IMR-90 (cell line): ENCODE measurements around the gene SMYD2. TPM values are rescaled to one million over a fixed set of nuclear protein-coding genes. Genes with fewer than 3 reads are reported as not detected.

ENCODE experiments used
- ATAC-seq: fragments of 200-7000 bp; cut with Tn5 transposase; 2 replicates; pipeline ENCODE4 v1.9.1; 2020; ENCODE audit warnings: low read depth, mild to moderate bottlenecking, moderate library complexity
- BruUV-seq: library from RNA; stranded (reverse); fragments of 400-500 nt; replicated peaks from 2 replicates; lab custom pipeline; 2021; lab: Mats Ljungman, UMichigan
- CTCF ChIA-PET: fragments of 300-600 bp; formaldehyde crosslinking; extraction: SDS; loops from one replicate; lab custom pipeline; 2021; ENCODE audit warnings: antibody characterized with exemption; lab: Yijun Ruan, JAX
- POLR2A ChIA-PET: fragments of 300-600 bp; sonication (Branson Sonifier 250); formaldehyde crosslinking; loops from one replicate; lab custom pipeline; 2022; ENCODE audit warnings: antibody characterized with exemption; ENCODE audit not compliant: unreplicated experiment; lab: Charles Lee
- DNase-seq: peaks from one replicate; pipeline ENCODE4 v3.0.0; 2013
- H2AFZ ChIP-seq: replicated peaks from 2 replicates; pipeline ENCODE3; 2013; ENCODE audit warnings: low read length, mild to moderate bottlenecking; ENCODE audit not compliant: poor library complexity
- H2AK5ac ChIP-seq: 2 replicates; pipeline ENCODE4 v1.6.1; 2013; ENCODE audit warnings: low read depth, low read length, inconsistent platforms
- H2AK9ac ChIP-seq: replicated peaks from 2 replicates; pipeline ENCODE3; 2013; ENCODE audit warnings: mild to moderate bottlenecking, low read depth, low read length, moderate library complexity; ENCODE audit not compliant: poor library complexity
- H2BK120ac ChIP-seq: 2 replicates; pipeline ENCODE4 v1.6.1; 2013; ENCODE audit warnings: low read depth, low read length, inconsistent platforms
- H2BK15ac ChIP-seq: 3 replicates; pipeline ENCODE4 v1.6.1; 2013; ENCODE audit warnings: low read depth, low read length, inconsistent platforms
- H2BK20ac ChIP-seq: 2 replicates; pipeline ENCODE4 v1.6.1; 2013; ENCODE audit warnings: low read depth, mild to moderate bottlenecking, inconsistent platforms, low read length, moderate library complexity
- H2BK5ac ChIP-seq: 2 replicates; pipeline ENCODE4 v1.6.1; 2013; ENCODE audit warnings: mild to moderate bottlenecking, low read depth, low read length, inconsistent platforms; ENCODE audit not compliant: poor library complexity, severe bottlenecking
- H3K14ac ChIP-seq: replicated peaks from 2 replicates; pipeline ENCODE4 v1.6.1; 2013; ENCODE audit warnings: low read depth, low read length, inconsistent platforms
- H3K18ac ChIP-seq: 2 replicates; pipeline ENCODE4 v1.6.1; 2013; ENCODE audit warnings: low read depth, low read length, control low read depth
- H3K23ac ChIP-seq: 2 replicates; pipeline ENCODE4 v1.6.1; 2013; ENCODE audit warnings: low read depth, low read length, inconsistent platforms
- H3K27ac ChIP-seq: 2 replicates; pipeline ENCODE4 v1.5.1; 2013; ENCODE audit warnings: mild to moderate bottlenecking, control low read depth, low read length; ENCODE audit not compliant: insufficient read depth
- H3K27me3 ChIP-seq: 2 replicates; pipeline ENCODE4 v1.6.1; 2013; ENCODE audit warnings: low read length; ENCODE audit not compliant: control insufficient read depth, insufficient read depth
- H3K36me3 ChIP-seq: 2 replicates; pipeline ENCODE4 v1.6.1; 2013; ENCODE audit warnings: low read length, mixed read lengths; ENCODE audit not compliant: control insufficient read depth, insufficient read depth
- H3K4ac ChIP-seq: 2 replicates; pipeline ENCODE4 v1.6.1; 2013; ENCODE audit warnings: low read depth, low read length, inconsistent platforms
- H3K4me1 ChIP-seq: 2 replicates; pipeline ENCODE4 v1.6.1; 2013; ENCODE audit warnings: low read length, mixed read lengths; ENCODE audit not compliant: control insufficient read depth, insufficient read depth
- H3K4me2 ChIP-seq: 2 replicates; pipeline ENCODE4 v1.6.1; 2013; ENCODE audit warnings: low read depth, mild to moderate bottlenecking, control low read depth, low read length, moderate library complexity
- H3K4me3 ChIP-seq: 2 replicates; pipeline ENCODE4 v1.5.1; 2013; ENCODE audit warnings: low read depth, mild to moderate bottlenecking, control low read depth, low read length, moderate library complexity; ENCODE audit not compliant: insufficient read depth
- H3K56ac ChIP-seq: 2 replicates; pipeline ENCODE4 v1.6.1; 2013; ENCODE audit warnings: low read length, inconsistent platforms; ENCODE audit not compliant: insufficient read depth; ENCODE audit errors: extremely low read depth
- H3K79me1 ChIP-seq, 2 experiments: 2 replicates each; pipeline ENCODE4 v1.6.1; 2013; ENCODE audit warnings: low read length in 2 of 2, inconsistent platforms in 1 of 2, low read depth in 1 of 2
- H3K9ac ChIP-seq: 2 replicates; pipeline ENCODE4 v1.6.1; 2013; ENCODE audit warnings: low read depth, low read length, control low read depth
- H3K9me1 ChIP-seq: 2 replicates; pipeline ENCODE4 v1.6.1; 2013; ENCODE audit warnings: low read length, inconsistent platforms; ENCODE audit not compliant: insufficient read depth
- H3K9me3 ChIP-seq: 2 replicates; pipeline ENCODE4 v1.6.1; 2013; ENCODE audit warnings: low read length; ENCODE audit not compliant: control insufficient read depth, insufficient read depth
- H4K20me1 ChIP-seq: 2 replicates; pipeline ENCODE4 v1.6.1; 2013; ENCODE audit warnings: low read length, inconsistent platforms; ENCODE audit not compliant: insufficient read depth
- H4K5ac ChIP-seq: 2 replicates; pipeline ENCODE4 v1.6.1; 2013; ENCODE audit warnings: mild to moderate bottlenecking, low read depth, low read length, control low read depth
- H4K8ac ChIP-seq, 2 experiments: 2 replicates each; pipeline ENCODE4 v1.6.1; 2013; ENCODE audit warnings: low read depth in 2 of 2, low read length in 2 of 2, control low read depth in 1 of 2, inconsistent platforms in 1 of 2
- H4K91ac ChIP-seq: 2 replicates; pipeline ENCODE4 v1.6.1; 2013; ENCODE audit warnings: low read depth, low read length, inconsistent platforms; ENCODE audit not compliant: insufficient read depth
- BHLHE40 ChIP-seq: fragments of 150-350 bp; IDR thresholded peaks from 2 replicates; pipeline ENCODE4 v1.6.1; 2016; ENCODE audit warnings: mild to moderate bottlenecking, low read depth, low read length
- CEBPB ChIP-seq: IDR thresholded peaks from 2 replicates; pipeline ENCODE4 v1.6.1; 2012; ENCODE audit warnings: low read depth, low read length, improper control_type of control experiment
- CHD1 ChIP-seq: IDR thresholded peaks from 2 replicates; pipeline ENCODE4 v1.6.1; 2012; ENCODE audit warnings: low read depth, low read length, improper control_type of control experiment
- FOS ChIP-seq: fragments of 150-350 bp; IDR thresholded peaks from 2 replicates; pipeline ENCODE4 v1.6.1; 2016; ENCODE audit warnings: low read depth, low read length
- MAFK ChIP-seq: IDR thresholded peaks from 2 replicates; pipeline ENCODE4 v1.6.1; 2012; ENCODE audit warnings: low read depth, low read length, improper control_type of control experiment
- MAZ ChIP-seq: IDR thresholded peaks from 2 replicates; pipeline ENCODE4 v1.6.1; 2012; ENCODE audit warnings: low read depth, mild to moderate bottlenecking, low read length, improper control_type of control experiment, moderate library complexity, borderline replicate concordance
- MXI1 ChIP-seq: IDR thresholded peaks from 2 replicates; pipeline ENCODE4 v1.6.1; 2012; ENCODE audit warnings: low read depth, mild to moderate bottlenecking, low read length, moderate library complexity, borderline replicate concordance
- NFE2L2 ChIP-seq: fragments of 150-350 bp; IDR thresholded peaks from 2 replicates; pipeline ENCODE4 v1.6.1; 2016; ENCODE audit warnings: low read depth, mild to moderate bottlenecking, low read length
- POLR2A ChIP-seq: IDR thresholded peaks from 2 replicates; pipeline ENCODE4 v1.6.1; 2012; ENCODE audit warnings: mild to moderate bottlenecking, low read depth, low read length
- RAD21 ChIP-seq: IDR thresholded peaks from 2 replicates; pipeline ENCODE4 v1.6.1; 2012; ENCODE audit warnings: low read length, improper control_type of control experiment
- RCOR1 ChIP-seq: IDR thresholded peaks from 2 replicates; pipeline ENCODE4 v1.6.1; 2012; ENCODE audit warnings: mild to moderate bottlenecking, low read length, improper control_type of control experiment; ENCODE audit not compliant: insufficient replicate concordance
- RFX5 ChIP-seq: IDR thresholded peaks from 2 replicates; pipeline ENCODE4 v1.8.0; 2012; ENCODE audit warnings: low read depth, mild to moderate bottlenecking, low read length, moderate library complexity
- SMC3 ChIP-seq: fragments of 150-350 bp; IDR thresholded peaks from 2 replicates; pipeline ENCODE4 v1.6.1; 2016; ENCODE audit warnings: low read depth, mild to moderate bottlenecking, antibody characterized with exemption, low read length, moderate library complexity
- WGBS, 2 experiments: methylation state at CpG; one replicate each; pipeline versions ENCODE4 v1.1.5 to v1.1.7; 2013; ENCODE audit warnings: missing lambda C conversion rate in 2 of 2; ENCODE audit not compliant: insufficient read length in 1 of 2; ENCODE audit errors: extremely low coverage in 2 of 2; 5-methylcytosine and 5-hydroxymethylcytosine counted together
- dilution Hi-C: fragments of 300-500 bp; cut with HindIII; formaldehyde crosslinking; loops from one replicate; pipeline ENCODE4 v1.14.3; 2018; ENCODE audit warnings: low sequenced_read_pairs; ENCODE audit not compliant: unreplicated experiment
- in situ Hi-C: fragments of 300-500 bp; cut with MboI; formaldehyde crosslinking; loops from 3 replicates; pipeline ENCODE4 v1.14.3; 2019; ENCODE audit warnings: low sequenced_read_pairs, inconsistent platforms, mixed read lengths
- intact Hi-C: fragments of 100-400 bp; cut with micrococcal nuclease; formaldehyde crosslinking; loops from 2 replicates; pipeline ENCODE4 v1.10.0; 2022
- polyA plus RNA-seq, 3 experiments: library from polyadenylated mRNA; depleted of rRNA; stranded (reverse); fragments of >200 nt; gene quantifications; 2 replicates each; pipeline ENCODE4 v1.2.3, GENCODE V29; 2012; ENCODE audit warnings: low replicate concordance in 1 of 3
- total RNA-seq: library from RNA; depleted of rRNA; stranded (reverse); fragments of >200 nt; gene quantifications from 2 replicates; pipeline ENCODE4 v1.2.3, GENCODE V29; 2012
- TF ChIP-seq, protein P1 (sequence below): fragments of 150-350 bp; IDR thresholded peaks from 2 replicates; pipeline ENCODE4 v1.6.1; 2016; ENCODE audit warnings: low read depth, mild to moderate bottlenecking, low read length, moderate library complexity, borderline replicate concordance
- TF ChIP-seq, protein P2 (sequence below): conservative IDR thresholded peaks from 2 replicates; pipeline ENCODE4 v1.5.1; 2012; ENCODE audit warnings: mild to moderate bottlenecking, low read depth, low read length, improper control_type of control experiment
- TF ChIP-seq, protein P3 (sequence below): fragments of 150-350 bp; IDR thresholded peaks from 2 replicates; pipeline ENCODE4 v1.6.1; 2017; ENCODE audit warnings: mild to moderate bottlenecking, antibody characterized with exemption, low read length, low read depth

The SMYD2 gene
- total and polyA plus RNA-seq, 2 of the 4 experiments (the other 2 are of a cell fraction) = 32.7 to 61.7 TPM

DNA sequence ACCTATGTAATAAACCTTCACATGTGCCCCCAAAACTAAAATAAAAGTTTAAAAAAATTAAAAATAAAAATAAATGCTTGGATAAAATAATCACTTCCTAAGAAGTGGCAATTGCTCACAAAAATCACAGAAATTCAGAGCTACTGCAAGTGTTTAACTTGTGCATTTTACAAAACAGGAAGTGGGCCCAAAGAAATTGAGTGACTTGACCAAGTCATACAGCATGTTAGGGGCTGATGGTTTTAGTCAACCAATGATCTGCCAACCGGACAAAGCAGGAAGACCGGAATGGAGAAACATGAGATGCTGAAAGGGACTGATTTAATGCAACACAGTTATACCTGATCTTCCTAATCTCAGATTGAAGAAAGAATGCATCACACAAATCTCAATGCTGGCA is 96.5 kb downstream of the SMYD2 start:
- no peak overlapping the region for H2AK9ac ChIP-seq
- TF ChIP-seq, protein P1, sequence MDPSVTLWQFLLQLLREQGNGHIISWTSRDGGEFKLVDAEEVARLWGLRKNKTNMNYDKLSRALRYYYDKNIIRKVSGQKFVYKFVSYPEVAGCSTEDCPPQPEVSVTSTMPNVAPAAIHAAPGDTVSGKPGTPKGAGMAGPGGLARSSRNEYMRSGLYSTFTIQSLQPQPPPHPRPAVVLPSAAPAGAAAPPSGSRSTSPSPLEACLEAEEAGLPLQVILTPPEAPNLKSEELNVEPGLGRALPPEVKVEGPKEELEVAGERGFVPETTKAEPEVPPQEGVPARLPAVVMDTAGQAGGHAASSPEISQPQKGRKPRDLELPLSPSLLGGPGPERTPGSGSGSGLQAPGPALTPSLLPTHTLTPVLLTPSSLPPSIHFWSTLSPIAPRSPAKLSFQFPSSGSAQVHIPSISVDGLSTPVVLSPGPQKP = no peak
- TF ChIP-seq MXI1 (no peak), SMC3 (no peak), RAD21 (no peak), CHD1 (no peak), MAZ (no peak), RFX5 (no peak), POLR2A (no peak), MAFK (no peak), NFE2L2 (no peak), RCOR1 (no peak), CEBPB (no peak), BHLHE40 (no peak), FOS (no peak)
- TF ChIP-seq, protein P2, sequence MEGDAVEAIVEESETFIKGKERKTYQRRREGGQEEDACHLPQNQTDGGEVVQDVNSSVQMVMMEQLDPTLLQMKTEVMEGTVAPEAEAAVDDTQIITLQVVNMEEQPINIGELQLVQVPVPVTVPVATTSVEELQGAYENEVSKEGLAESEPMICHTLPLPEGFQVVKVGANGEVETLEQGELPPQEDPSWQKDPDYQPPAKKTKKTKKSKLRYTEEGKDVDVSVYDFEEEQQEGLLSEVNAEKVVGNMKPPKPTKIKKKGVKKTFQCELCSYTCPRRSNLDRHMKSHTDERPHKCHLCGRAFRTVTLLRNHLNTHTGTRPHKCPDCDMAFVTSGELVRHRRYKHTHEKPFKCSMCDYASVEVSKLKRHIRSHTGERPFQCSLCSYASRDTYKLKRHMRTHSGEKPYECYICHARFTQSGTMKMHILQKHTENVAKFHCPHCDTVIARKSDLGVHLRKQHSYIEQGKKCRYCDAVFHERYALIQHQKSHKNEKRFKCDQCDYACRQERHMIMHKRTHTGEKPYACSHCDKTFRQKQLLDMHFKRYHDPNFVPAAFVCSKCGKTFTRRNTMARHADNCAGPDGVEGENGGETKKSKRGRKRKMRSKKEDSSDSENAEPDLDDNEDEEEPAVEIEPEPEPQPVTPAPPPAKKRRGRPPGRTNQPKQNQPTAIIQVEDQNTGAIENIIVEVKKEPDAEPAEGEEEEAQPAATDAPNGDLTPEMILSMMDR = no peak
- TF ChIP-seq, protein P3, sequence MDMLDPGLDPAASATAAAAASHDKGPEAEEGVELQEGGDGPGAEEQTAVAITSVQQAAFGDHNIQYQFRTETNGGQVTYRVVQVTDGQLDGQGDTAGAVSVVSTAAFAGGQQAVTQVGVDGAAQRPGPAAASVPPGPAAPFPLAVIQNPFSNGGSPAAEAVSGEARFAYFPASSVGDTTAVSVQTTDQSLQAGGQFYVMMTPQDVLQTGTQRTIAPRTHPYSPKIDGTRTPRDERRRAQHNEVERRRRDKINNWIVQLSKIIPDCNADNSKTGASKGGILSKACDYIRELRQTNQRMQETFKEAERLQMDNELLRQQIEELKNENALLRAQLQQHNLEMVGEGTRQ = no peak
- H4K5ac ChIP-seq = peak overlapping the region; percentile 38
- in situ Hi-C loops = no loop called here
- ATAC-seq = no peak; the same call in 1 of the 2 replicates
- H4K20me1 ChIP-seq = no peaks in the 10 kb centered on the region
- WGBS, 2 experiments = no CpG with 5 or more reads among the region's 2 CpGs
- peak overlapping the region; percentile 63 for H2BK5ac ChIP-seq
- BruUV-seq = no TSS peak
- POLR2A ChIA-PET = no interaction called here
- peak overlapping the region; percentile 70 for H4K91ac ChIP-seq
- peak overlapping the region; percentile 35; the same call in 2 of the 3 replicates for H2BK15ac ChIP-seq
- H3K56ac ChIP-seq = peak overlapping the region; percentile 63; the same call in 1 of the 2 replicates
- H3K27ac ChIP-seq = peak overlapping the region; percentile 76; the same call in 1 of the 2 replicates
- H2BK120ac ChIP-seq = peak overlapping the region; percentile 89
- peaks cover 13% of the 10 kb centered on the region for H3K4me1 ChIP-seq
- peak overlapping the region; percentile 73; the same call in 1 of the 2 replicates for H3K23ac ChIP-seq
- H3K9me1 ChIP-seq = peaks cover 11% of the 10 kb centered on the region
- dilution Hi-C loops = no loop called here
- CTCF ChIA-PET = no interaction called here
- intact Hi-C loops = loop anchor here (5.0 kb wide), 1 partner anchor 175 kb away; the partner anchor contains the start of gene PTPN14
- no peak overlapping the region for H3K4me2 ChIP-seq
- no peak overlapping the region for H3K9ac ChIP-seq
- peak overlapping the region; percentile 90 for H2BK20ac ChIP-seq
- no peak overlapping the region for H2AFZ ChIP-seq
- peaks cover 28 to 43% of the 10 kb centered on the region in 2 experiments for H3K79me1 ChIP-seq
- H2AK5ac ChIP-seq = peak overlapping the region; percentile 87
- H3K4ac ChIP-seq = peak overlapping the region; percentile 81
- H3K36me3 ChIP-seq = peaks cover 38% of the 10 kb centered on the region
- H3K14ac ChIP-seq = peak overlapping the region; percentile 79
- H4K8ac ChIP-seq = peak overlapping the region in 1 of 2 experiments; percentile 63; a peak in 2 of 4 replicates
- H3K9me3 ChIP-seq = no peaks in the 10 kb centered on the region
- no peaks in the 10 kb centered on the region for H3K27me3 ChIP-seq
- DNase-seq = no peak
- H3K4me3 ChIP-seq = no peak overlapping the region
- H3K18ac ChIP-seq = peak overlapping the region; percentile 63
